Psoas muscle (tissue), 8 donors: ENCODE results near the gene ABHD12B. TPM values are rescaled to one million over a fixed set of nuclear protein-coding genes. Genes with fewer than 3 reads are reported as not detected.

ENCODE experiments used
- ATAC-seq, 4 donors: fragments of 200-7000 bp; cut with Tn5 transposase; one replicate each; pipeline ENCODE4 v1.9.1; 2020; ENCODE audit warnings: moderate library complexity in 3 of 4, mild to moderate bottlenecking in 2 of 4
- DNase-seq, 2 donors: peaks; one replicate each; pipeline ENCODE4 v3.0.0-alpha.2; 2020
- H3K27ac ChIP-seq: fragments of 200-600 bp; one replicate; pipeline ENCODE4 v1.8.0; 2022
- H3K27me3 ChIP-seq, 3 donors: fragments of 200-600 bp in 1 of 3; one replicate each; pipeline versions ENCODE4 v1.6.1 to v1.8.0; 2013 to 2022; ENCODE audit warnings: low read length in 2 of 3, mild to moderate bottlenecking in 2 of 3, moderate library complexity in 1 of 3; ENCODE audit not compliant: insufficient read depth in 3 of 3
- H3K36me3 ChIP-seq, 2 donors: fragments of 200-600 bp in 1 of 2; one replicate each; pipeline versions ENCODE4 v1.6.1 to v1.8.0; 2013 to 2022; ENCODE audit warnings: low read depth in 1 of 2, mild to moderate bottlenecking in 1 of 2, moderate library complexity in 1 of 2; ENCODE audit not compliant: insufficient read depth in 1 of 2
- H3K4me1 ChIP-seq: fragments of 200-600 bp; one replicate; pipeline ENCODE4 v1.8.0; 2022
- H3K4me3 ChIP-seq: fragments of 200-600 bp; one replicate; pipeline ENCODE4 v1.8.0; 2022; ENCODE audit warnings: mild to moderate bottlenecking
- H3K9me3 ChIP-seq: fragments of 200-600 bp; one replicate; pipeline ENCODE4 v1.8.0; 2022
- CTCF ChIP-seq: fragments of 200-600 bp; IDR thresholded peaks from one replicate; pipeline ENCODE4 v1.8.0; 2022; ENCODE audit warnings: antibody characterized with exemption
- WGBS, 3 donors: extraction: QIAGEN DNeasy Blood & Tissue Kit; methylation state at CpG; one replicate each; pipeline versions ENCODE4 v1.1.6 to v1.1.7; 2013; 5-methylcytosine and 5-hydroxymethylcytosine counted together
- intact Hi-C, 2 donors: fragments of 100-400 bp; cut with DNase I; formaldehyde crosslinking; loops; one replicate each; pipeline versions ENCODE4 v1.11.0 to v1.14.2; 2022
- polyA plus RNA-seq, 3 donors: library from polyadenylated mRNA; stranded (reverse); fragments of 200-250 nt; gene quantifications; one replicate each; pipeline ENCODE4 v1.2.3, GENCODE V29; 2013
- total RNA-seq, 4 donors: library from RNA; stranded (reverse); fragmentation: NEBNext Ultra II Directional in 2 of 4; extraction: Animal tissue kit (Norgen Biotek cat#: 25700) in 2 of 4; gene quantifications; one replicate each; pipeline versions ENCODE4 v1.2.1 to v1.2.4, GENCODE V29; 2021 to 2023
- donor health status: healthy with polysubstance abuse.
- donor health status: DM: no; HTN: no; CAD: no; lungs with moderate emphysema.
- donor health status: Bipolar disorder and iron deficiency.
- donor health status: healthy.
- donor health status: DM: yes; HTN: yes; CAD: no.
- donor health status: DM: no; HTN: no; CAD: no.
- donor health status: DM: no; HTN: no; CAD: no.
- donor health status: DM: yes; HTN: yes; CAD: no.

The ABHD12B gene
- total and polyA plus RNA-seq, 7 donors = not detected

- intact Hi-C loops = loop anchor here in 1 of 2 donors (2.0 kb wide), 1 partner anchor 31 kb away; no protein-coding TSS in a partner anchor
- no peaks in the 10 kb centered on the region for H3K36me3 ChIP-seq
- peak overlapping the region; percentile 94 for H3K4me3 ChIP-seq
- peaks cover 36% of the 10 kb centered on the region for H3K4me1 ChIP-seq
- ATAC-seq = peak; percentile 55 to 72 (median 64)
- H3K27me3 ChIP-seq = no peaks in the 10 kb centered on the region
- DNase-seq = peak; percentile 64 to 73
- peak overlapping the region; percentile 95 for H3K27ac ChIP-seq
- no peak for TF ChIP-seq CTCF
- 1% methylated on average over 67 to 93 of the region's 93 CpGs for WGBS, 3 donors
- no peaks in the 10 kb centered on the region for H3K9me3 ChIP-seq
These were observed 41.6 kb upstream of the ABHD12B start for GRCh38 chr14:50830044-50830931.

DNA sequence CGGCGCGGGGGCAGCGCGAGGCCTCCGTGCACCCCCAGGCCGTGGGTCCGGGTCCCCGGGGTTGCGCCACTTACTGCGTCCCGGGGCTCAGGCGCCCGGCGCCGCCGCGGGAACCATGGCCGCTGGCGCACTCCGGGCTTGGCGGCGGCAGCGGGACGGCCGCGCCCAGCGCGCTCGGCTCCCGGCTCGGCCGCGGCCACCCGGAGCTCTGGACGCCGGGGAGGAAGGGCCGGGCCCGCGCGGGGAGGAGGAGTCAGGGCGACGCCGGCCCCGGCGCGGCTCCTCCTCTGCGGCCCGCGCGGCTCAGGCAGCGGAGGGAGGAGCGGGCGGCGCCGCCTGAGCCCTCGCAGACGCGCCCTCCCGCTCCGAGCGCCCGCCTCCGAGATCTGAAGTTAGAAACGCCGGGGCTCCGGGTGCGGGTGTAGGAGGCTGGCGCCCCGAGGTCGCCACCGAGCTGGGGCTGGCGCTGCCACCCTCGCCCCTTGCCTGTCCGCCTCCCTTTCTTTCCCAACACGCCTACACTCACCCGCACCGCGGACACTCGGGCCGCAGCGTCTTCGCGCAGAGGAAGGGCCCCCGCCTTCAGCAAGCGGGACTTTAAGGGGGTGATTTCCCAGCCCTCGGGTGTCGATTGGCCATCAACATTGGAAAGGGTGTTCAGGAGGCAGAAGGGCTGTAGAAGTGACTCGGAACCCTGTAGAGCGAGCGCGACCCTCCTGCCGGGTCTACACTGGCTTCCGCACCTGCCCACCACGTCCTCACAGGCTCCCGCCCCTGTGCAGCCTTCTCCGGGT is 40.7 kb upstream of the ABHD12B start, which contains the start of gene NIN:
NIN (minus strand) TSS at position 231 of the 794 bp plus-strand sequence. CDS start 9,106 bp downstream, outside the sequence.
- H3K27ac ChIP-seq = peak within 1 kb of the TSS; percentile 95
- no peaks in the 10 kb centered on the region for H3K9me3 ChIP-seq
- H3K27me3 ChIP-seq = no peaks in the 10 kb centered on the region
- peak; percentile 82 to 89 for DNase-seq
- intact Hi-C loops = loop anchor here in 1 of 2 donors (2.0 kb wide), 1 partner anchor 30 kb away; no protein-coding TSS in a partner anchor
- H3K36me3 ChIP-seq = no peaks in the 10 kb centered on the region
- ATAC-seq = peak; percentile 93 to 96 (median 94)
- 0 to 1% (median 0%) methylated on average over 48 to 97 of the region's 97 CpGs for WGBS, 3 donors
- H3K4me3 ChIP-seq = peak within 1 kb of the TSS; percentile 94
- no peak for TF ChIP-seq CTCF
- peaks cover 33% of the 10 kb centered on the region for H3K4me1 ChIP-seq

DNA sequence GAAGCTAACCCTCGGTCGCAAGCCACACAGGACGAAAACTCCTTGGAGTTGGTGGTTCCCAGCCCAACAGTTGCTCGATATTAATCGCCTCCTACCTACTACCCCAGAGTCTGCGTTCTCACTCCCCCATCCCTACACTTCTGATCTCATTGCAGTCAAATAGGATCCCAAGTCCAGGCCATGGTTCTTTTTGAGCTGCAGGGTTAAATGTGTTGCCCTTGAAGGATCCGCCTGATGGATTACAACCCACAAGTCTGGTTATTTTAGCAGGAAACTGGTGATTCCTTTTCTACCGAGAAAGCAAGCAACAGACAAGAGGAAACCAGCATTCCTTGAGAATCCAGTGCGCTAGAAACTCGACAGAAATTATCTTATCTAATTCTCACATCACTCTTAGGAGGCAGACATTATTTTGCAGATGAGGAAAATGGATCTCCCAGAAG is 40.1 kb upstream of the ABHD12B start:
- Histone ChIP-seq H3K27ac (peak overlapping the region; percentile 95), H3K27me3 (no peaks in the 10 kb centered on the region), H3K4me3 (peak overlapping the region; percentile 94), H3K9me3 (no peaks in the 10 kb centered on the region), H3K36me3 (no peaks in the 10 kb centered on the region), H3K4me1 (peaks cover 27% of the 10 kb centered on the region)
- WGBS, 3 donors = 10 to 14% (median 11%) methylated on average over 9 to 10 of the region's 10 CpGs
- no peak for TF ChIP-seq CTCF
- DNase-seq (no peak), ATAC-seq (peak in 1 of 4 donors; percentile 3)
- intact Hi-C loops = loop anchor here in 1 of 2 donors (2.0 kb wide), 1 partner anchor 29 kb away; no protein-coding TSS in a partner anchor

GRCh38 chr14:50832935-50833630 is 38.8 kb upstream of the ABHD12B start:
- 81 to 88% (median 83%) methylated on average over 6 of the region's 6 CpGs for WGBS, 3 donors
- ATAC-seq (no peak), DNase-seq (no peak)
- H3K27ac ChIP-seq = no peak overlapping the region
- H3K4me1 ChIP-seq = peaks cover 17% of the 10 kb centered on the region
- no peaks in the 10 kb centered on the region for H3K36me3 ChIP-seq
- no peaks in the 10 kb centered on the region for H3K9me3 ChIP-seq
- intact Hi-C loops = no loop called here
- H3K27me3 ChIP-seq = no peaks in the 10 kb centered on the region
- no peak for TF ChIP-seq CTCF
- no peak overlapping the region for H3K4me3 ChIP-seq
